ENCODE data around the gene EFCAB6.

Gene EFCAB6

DNA sequence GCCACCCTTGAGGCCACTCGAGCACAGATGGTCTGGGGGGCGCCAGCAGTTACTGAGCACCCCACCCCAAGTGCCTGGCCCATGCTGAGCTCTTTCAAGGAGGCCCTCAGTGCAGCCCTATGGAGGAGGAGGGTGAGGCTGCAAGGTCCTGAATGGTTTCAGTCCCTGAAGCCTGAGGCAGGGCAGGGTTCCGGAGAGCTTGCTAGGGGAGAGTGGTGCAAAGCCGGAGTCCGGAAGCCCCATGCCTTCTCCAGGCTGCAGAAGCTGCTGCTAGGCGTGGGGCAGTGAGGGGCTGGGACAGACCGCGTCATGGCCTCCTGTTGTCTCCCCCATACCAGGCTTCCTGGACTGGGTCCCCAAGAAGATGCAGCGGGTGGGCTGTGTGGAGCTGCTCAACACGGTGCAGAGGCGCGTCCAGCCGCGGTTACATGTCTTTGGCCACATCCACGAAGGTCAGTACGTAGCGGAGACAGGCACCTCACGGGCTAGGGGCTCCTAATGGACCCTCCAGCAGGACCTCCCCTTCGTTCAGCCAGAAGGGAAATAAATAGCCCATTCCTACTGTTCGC is 309.7 kb downstream of the EFCAB6 start:
- DNase-seq (ENCODE audit: low read depth), result no peak

DNA sequence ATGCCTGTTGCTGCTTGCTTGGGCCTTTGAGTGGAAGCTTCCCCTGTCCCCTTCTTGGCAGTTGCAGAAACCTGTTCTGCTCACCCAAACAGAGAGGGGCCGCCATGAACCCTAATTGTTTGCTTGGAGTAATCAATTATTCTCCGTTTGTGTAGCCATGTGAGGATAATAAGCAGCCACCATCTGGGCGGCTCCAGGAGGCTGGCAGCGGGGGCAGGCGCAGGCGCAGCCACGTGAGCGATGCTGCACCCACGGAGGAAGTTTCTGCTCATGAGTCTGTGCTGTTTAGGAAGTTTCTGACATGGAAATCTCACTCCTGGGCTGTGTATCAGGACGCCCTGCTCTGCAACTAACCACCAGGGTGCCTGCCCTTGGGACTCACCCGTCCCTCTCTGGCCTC is 310.2 kb downstream of the EFCAB6 start:
- DNase-seq (ENCODE audit: low read depth), result no peak

- DNase-seq (ENCODE audit: low read depth), result no peak
Measured at GRCh38 chr22:43500792-43501785, 311.0 kb downstream of the EFCAB6 start.

DNA sequence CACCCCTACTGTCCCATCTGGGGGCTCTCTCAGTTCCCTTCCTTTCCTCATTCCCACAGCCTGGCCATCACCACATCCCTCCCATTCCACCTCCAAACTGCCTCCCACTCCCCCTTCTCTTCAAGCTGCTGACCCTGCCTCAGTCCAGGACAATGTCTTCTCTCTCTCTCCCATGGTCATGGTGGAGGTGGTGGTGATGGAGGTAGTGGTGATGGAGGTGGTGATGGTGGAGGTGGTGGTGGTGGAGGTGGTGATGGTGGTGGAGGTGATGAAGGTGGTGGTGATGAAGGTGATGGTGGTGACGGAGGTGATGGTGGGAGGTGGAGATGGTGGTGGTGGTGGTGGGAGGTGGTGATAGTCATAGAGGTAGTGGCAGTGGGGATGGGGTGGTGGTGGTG is 313.2 kb downstream of the EFCAB6 start:
- DNase-seq (ENCODE audit: low read depth), result no peak

- no peak for DNase-seq (ENCODE audit: low read depth)
Measured at GRCh38 chr22:43497956-43498855, 313.9 kb downstream of the EFCAB6 start.

DNA sequence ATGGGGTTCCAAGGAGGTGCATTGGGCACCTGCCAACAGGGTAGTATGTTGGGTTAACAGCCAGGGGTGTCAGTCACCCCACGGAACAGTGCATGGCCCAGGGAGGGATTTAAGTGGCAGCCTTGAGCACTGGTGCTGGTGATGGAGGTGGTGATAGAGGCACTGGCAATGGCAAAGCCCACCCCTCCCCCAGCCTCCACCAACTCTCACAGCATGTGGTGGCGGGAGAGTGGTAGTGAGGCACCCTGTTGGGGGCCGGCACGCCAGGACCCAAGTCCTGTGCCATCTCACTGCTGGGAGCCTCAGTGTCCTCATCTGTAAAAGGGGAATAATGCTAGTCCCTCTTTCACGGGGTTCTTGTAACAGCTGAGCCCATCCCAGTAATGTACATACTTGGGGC is 318.8 kb downstream of the EFCAB6 start:
- DNase-seq (ENCODE audit: low read depth), result no peak

- no peak for DNase-seq (ENCODE audit: low read depth)
Measured at GRCh38 chr22:43491737-43492136, 320.4 kb downstream of the EFCAB6 start.

DNA sequence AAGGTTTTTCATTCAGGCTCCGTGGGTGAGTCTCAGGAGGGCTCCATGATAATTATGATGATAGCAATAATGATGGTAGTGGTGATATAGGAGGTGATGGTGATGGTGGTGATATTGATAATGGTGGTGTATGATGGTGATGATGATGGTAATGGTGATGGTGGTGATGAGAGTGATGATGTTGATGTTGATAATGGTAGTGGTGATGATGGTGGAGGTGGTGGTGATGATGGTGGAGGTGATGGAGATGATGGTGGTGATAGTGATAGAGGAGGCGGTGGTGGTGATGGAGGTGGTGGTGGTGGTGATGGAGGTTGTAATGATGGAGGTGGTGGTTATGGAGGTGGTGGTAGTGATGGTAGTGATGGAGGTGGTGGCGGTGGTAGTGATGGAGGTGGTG is 320.9 kb downstream of the EFCAB6 start:
- DNase-seq (ENCODE audit: low read depth), result no peak

DNA sequence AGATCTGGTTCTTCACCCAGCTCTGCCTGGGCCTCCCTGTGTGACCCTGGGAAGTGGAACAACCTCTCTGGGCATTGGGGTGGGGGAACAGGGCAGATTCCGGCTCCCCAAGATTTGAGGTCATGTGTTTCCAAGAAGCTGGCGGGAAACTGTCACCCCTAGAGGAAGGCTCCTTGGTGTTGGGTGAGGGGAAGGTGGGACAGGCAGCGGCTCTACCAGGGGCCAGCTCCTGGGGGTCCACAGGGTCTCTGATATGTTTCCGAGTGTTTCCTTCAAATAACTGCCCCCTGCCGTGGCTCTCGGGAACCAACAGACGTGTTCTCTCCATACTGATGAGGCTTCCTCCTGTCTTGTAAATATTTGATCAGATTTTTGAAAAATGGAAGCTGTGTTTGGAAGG is 321.8 kb downstream of the EFCAB6 start:
- DNase-seq (ENCODE audit: low read depth), result no peak

DNA sequence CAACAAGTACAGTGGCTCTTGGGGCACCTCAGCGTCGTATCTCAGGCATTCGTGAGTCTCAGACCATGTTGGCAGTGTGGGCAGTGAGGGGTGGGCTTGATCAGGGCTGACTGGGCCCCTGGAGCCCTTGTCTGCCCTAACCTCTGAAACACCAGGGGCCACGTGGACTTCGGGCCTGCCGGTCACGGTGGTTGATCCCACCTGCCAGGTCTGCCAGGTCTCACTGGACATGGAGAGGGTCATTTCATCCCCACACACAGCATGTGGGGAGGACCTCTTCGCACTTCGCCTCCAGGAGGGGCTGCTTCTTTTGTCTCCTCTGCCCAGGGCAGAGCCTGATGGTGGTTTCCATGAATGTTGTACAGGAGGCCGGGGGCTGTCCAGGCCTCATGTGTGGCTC is 323.2 kb downstream of the EFCAB6 start:
- DNase-seq (ENCODE audit: low read depth), result no peak

- no peak for DNase-seq (ENCODE audit: low read depth)
Measured at GRCh38 chr22:43488031-43488866, 323.9 kb downstream of the EFCAB6 start.

- DNase-seq (ENCODE audit: low read depth), result no peak
Measured at GRCh38 chr22:43487311-43488030, 324.6 kb downstream of the EFCAB6 start.

GRCh38 chr22:43485502-43486089 is 326.5 kb downstream of the EFCAB6 start:
- DNase-seq (ENCODE audit: low read depth), result no peak

- DNase-seq (ENCODE audit: low read depth), result no peak
Measured at GRCh38 chr22:43484227-43484626, 327.9 kb downstream of the EFCAB6 start.

DNA sequence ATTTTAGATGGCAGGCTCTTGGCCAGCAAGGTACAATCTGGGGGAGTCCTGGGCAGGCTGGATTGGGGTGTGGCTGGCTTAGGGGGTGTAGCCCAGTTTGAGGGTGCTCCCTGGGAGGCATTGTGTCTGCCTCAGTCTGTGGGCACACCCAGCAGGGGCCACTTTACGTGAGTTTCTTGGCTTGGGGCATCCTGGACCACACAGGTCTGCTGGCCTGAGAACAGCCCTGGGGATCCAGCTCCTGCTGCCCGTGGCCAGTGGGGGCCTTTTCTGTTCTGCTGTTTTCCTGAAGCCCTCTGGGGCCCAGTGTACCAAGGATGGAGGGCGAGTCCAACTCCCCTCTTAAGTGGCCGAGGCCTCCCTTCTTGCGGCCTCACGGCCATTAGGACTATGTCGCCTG is 328.4 kb downstream of the EFCAB6 start:
- DNase-seq (ENCODE audit: low read depth), result no peak

- no peak for DNase-seq (ENCODE audit: low read depth)
Measured at GRCh38 chr22:43483266-43483665, 328.8 kb downstream of the EFCAB6 start.

DNA sequence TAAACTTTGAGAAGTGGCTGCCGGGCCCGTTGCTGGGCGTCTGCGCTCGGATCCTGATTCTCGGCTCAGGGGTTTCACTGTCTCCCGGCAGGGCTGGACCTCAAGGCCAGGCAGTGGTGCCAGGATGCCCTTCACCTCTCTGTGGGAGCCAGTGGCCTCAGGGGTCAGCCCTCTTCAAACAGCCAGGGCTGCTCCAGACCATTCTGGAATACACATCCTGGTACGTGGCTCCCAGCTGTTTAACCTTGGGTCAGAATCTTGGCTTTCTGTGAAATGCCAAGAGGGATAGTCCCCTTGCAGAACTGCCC is 329.8 kb downstream of the EFCAB6 start:
- no peak for DNase-seq (ENCODE audit: low read depth)

GRCh38 chr22:43481568-43482317 is 330.4 kb downstream of the EFCAB6 start:
- DNase-seq (ENCODE audit: low read depth), result no peak

DNA sequence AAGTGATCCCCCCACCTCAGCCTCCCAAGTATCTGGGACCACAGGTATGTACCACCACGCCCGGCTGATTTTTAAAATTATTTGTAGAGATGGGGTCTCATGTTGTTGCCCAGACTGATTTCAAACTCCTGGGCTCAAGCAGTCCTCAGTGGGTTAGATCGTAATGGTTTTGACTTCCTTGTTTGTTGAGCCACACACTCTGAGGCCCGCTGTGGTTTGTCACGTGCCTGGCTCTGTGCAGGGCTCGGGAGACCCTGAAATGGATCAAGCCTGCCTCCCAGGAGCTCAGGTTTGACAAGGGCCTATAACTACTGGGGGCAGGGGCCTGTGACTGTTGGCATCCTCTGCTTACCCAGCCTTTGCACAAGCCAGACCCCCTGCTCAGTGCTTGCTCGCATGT is 332.1 kb downstream of the EFCAB6 start:
- DNase-seq (ENCODE audit: low read depth), result no peak

Measured in activated T-helper 9 cell treated with anti-CD3 and anti-CD28 coated beads, Interleukin-2, amount 50 U/mL, for 16 hours (primary cell).